CD4-positive, alpha-beta T cell treated with Interleukin-6 for 4 hours (primary cell): ENCODE measurements around the gene TEKTIP1.

Experiments used
- DNase-seq: peaks from one replicate; pipeline ENCODE4 v3.0.0-alpha.2; 2020; ENCODE audit warnings: mixed read lengths

Gene TEKTIP1

GRCh38 chr19:3538258-3538929 is 580 bp upstream of the TEKTIP1 start:
- no peak for DNase-seq

- DNase-seq, result no peak
Observed at GRCh38 chr19:3539756-3540118, 763 bp downstream of the TEKTIP1 start.

GRCh38 chr19:3543150-3544057 is 4.4 kb downstream of the TEKTIP1 start:
- no peak for DNase-seq

GRCh38 chr19:3544058-3544376 is 5.0 kb downstream of the TEKTIP1 start:
- no peak for DNase-seq

- peak; percentile 81 for DNase-seq
Observed at GRCh38 chr19:3544742-3545668, 6.0 kb downstream of the TEKTIP1 start.

GRCh38 chr19:3545669-3546034 is 6.7 kb downstream of the TEKTIP1 start:
- DNase-seq, result no peak

- DNase-seq, result no peak
Observed at GRCh38 chr19:3546119-3546518, 7.1 kb downstream of the TEKTIP1 start.

- peak; percentile 49 for DNase-seq
Observed at GRCh38 chr19:3547301-3547731, 8.3 kb downstream of the TEKTIP1 start.

GRCh38 chr19:3547767-3548282 is 8.9 kb downstream of the TEKTIP1 start:
- DNase-seq, result no peak

- no peak for DNase-seq
Observed at GRCh38 chr19:3548606-3549005, 9.6 kb downstream of the TEKTIP1 start.

- no peak for DNase-seq
Observed at GRCh38 chr19:3549816-3550215, 10.8 kb downstream of the TEKTIP1 start.

- no peak for DNase-seq
Observed at GRCh38 chr19:3550947-3551791, 12.2 kb downstream of the TEKTIP1 start.

- no peak for DNase-seq
Observed at GRCh38 chr19:3551792-3552095, 12.8 kb downstream of the TEKTIP1 start.

- DNase-seq, result peak; percentile 62
Observed at GRCh38 chr19:3554254-3555083, 15.5 kb downstream of the TEKTIP1 start.

GRCh38 chr19:3555653-3556422 is 16.9 kb downstream of the TEKTIP1 start:
- DNase-seq, result no peak

GRCh38 chr19:3556423-3556977 is 17.5 kb downstream of the TEKTIP1 start:
- no peak for DNase-seq

GRCh38 chr19:3556978-3557460 is 18.0 kb downstream of the TEKTIP1 start:
- DNase-seq, result peak; percentile 77

GRCh38 chr19:3557461-3558248 is 18.7 kb downstream of the TEKTIP1 start, which contains the start of gene MFSD12:
Gene MFSD12, minus strand, starts transcription at chr19:3557586. Its CDS starts 183 bp downstream, at chr19:3557403.
- peak; percentile 97 for DNase-seq
